Adrenal gland (tissue), 5 donors: ENCODE data around the gene ADARB2.

ENCODE experiments used
- CTCF ChIP-seq, 6 experiments: fragments of 450-650 bp in 4 of 6; fragments of 200-600 bp in 2 of 6; sonication (generic) in 1 of 6; IDR thresholded peaks; 1 replicate in 5 of 6; 2 replicates in 1 of 6; pipeline versions ENCODE4 v1.5.1 to v1.8.0; 2016 to 2021; ENCODE audit warnings: antibody characterized with exemption in 6 of 6, mild to moderate bottlenecking in 2 of 6, moderate library complexity in 1 of 6
- POLR2A ChIP-seq, 2 donors: fragments of 450-650 bp; IDR thresholded peaks; one replicate each; pipeline ENCODE4 v1.6.1; 2017; ENCODE audit warnings: antibody characterized with exemption in 2 of 2, mild to moderate bottlenecking in 2 of 2, moderate library complexity in 1 of 2
- donor health status: DM: no; HTN: no; CAD: no.

GRCh38 chr10:1241322-1241890 lies 495.9 kb downstream of the ADARB2 start:
- no peak for TF ChIP-seq CTCF (IDR thresholded peaks at IDR 0.05)
- TF ChIP-seq POLR2A (IDR thresholded peaks at IDR 0.05) = no peak
